Sigmoid colon (tissue), 7 donors: ENCODE data around the gene LATS2. TPM values are rescaled to one million over a fixed set of nuclear protein-coding genes. Genes with fewer than 3 reads are reported as not detected.

Source experiments
- DNase-seq: peaks from one replicate; pipeline ENCODE4 v3.0.0-alpha.2; 2019
- H3K27ac ChIP-seq, 4 donors: fragments of 200-600 bp; sonication (generic); one replicate each; pipeline ENCODE4 v1.5.1; 2016 to 2019; ENCODE audit warnings: mild to moderate bottlenecking in 1 of 4
- H3K27me3 ChIP-seq, 3 donors: fragments of 200-600 bp; sonication (generic); one replicate each; pipeline ENCODE4 v1.5.1; 2019; ENCODE audit warnings: mild to moderate bottlenecking in 1 of 3
- H3K36me3 ChIP-seq, 4 donors: fragments of 200-600 bp; sonication (generic); one replicate each; pipeline ENCODE4 v1.5.1; 2016 to 2019
- H3K4me1 ChIP-seq, 4 donors: fragments of 200-600 bp; sonication (generic); one replicate each; pipeline ENCODE4 v1.5.1; 2017 to 2019
- H3K4me3 ChIP-seq, 4 donors: fragments of 200-600 bp; sonication (generic); one replicate each; pipeline ENCODE4 v1.5.1; 2017 to 2019; ENCODE audit warnings: mild to moderate bottlenecking in 2 of 4, moderate library complexity in 1 of 4
- H3K9me3 ChIP-seq, 4 donors: fragments of 200-600 bp in 3 of 4; sonication (generic) in 3 of 4; one replicate each; pipeline versions ENCODE4 v1.5.1 to v1.6.1; 2013 to 2019
- EP300 ChIP-seq, 4 donors: sonication (generic); formaldehyde crosslinking; IDR thresholded peaks; one replicate each; pipeline ENCODE4 v1.6.1; 2017; ENCODE audit warnings: antibody characterized with exemption in 4 of 4
- POLR2A ChIP-seq, 2 donors: fragments of 450-650 bp; IDR thresholded peaks; one replicate each; pipeline ENCODE4 v1.6.1; 2016; ENCODE audit warnings: antibody characterized with exemption in 2 of 2, mild to moderate bottlenecking in 2 of 2, moderate library complexity in 2 of 2
- POLR2AphosphoS5 ChIP-seq, 4 donors: sonication (generic); formaldehyde crosslinking; IDR thresholded peaks; one replicate each; pipeline ENCODE4 v1.6.1; 2017; ENCODE audit warnings: antibody characterized with exemption in 4 of 4
- WGBS, 2 donors: extraction: QIAGEN DNeasy Blood & Tissue Kit; methylation state at CpG; one replicate each; pipeline ENCODE4 v1.1.7; 2013; 5-methylcytosine and 5-hydroxymethylcytosine counted together
- intact Hi-C: fragments of 100-400 bp; cut with DNase I; formaldehyde crosslinking; loops from one replicate; pipeline ENCODE4 v1.15.1; 2023
- polyA plus RNA-seq, 3 donors: library from polyadenylated mRNA; stranded (reverse); fragments of 200-250 nt; gene quantifications; one replicate each; pipeline ENCODE4 v1.2.3, GENCODE V29; 2013
- small RNA-seq, 3 donors: library from RNA; depleted of rRNA; stranded (forward); fragments of <200 nt; gene quantifications; one replicate each; pipeline ENCODE3, GENCODE V24; 2016
- total RNA-seq, 4 donors: library from RNA; depleted of rRNA; stranded (reverse); fragments of >200 nt; gene quantifications; one replicate each; pipeline ENCODE4 v1.1.0, GENCODE V29; 2016
- TF ChIP-seq, protein P1 (sequence below), 4 experiments: fragments of 450-650 bp in 3 of 4; fragments of 200-600 bp in 1 of 4; IDR thresholded peaks; one replicate each; pipeline ENCODE4 v1.5.1; 2016 to 2019; ENCODE audit warnings: antibody characterized with exemption in 4 of 4, mild to moderate bottlenecking in 3 of 4, moderate library complexity in 2 of 4
- donor health status: healthy with polysubstance abuse.
- donor health status: Bipolar disorder and iron deficiency.
- donor health status: healthy.

LATS2 gene
- total and polyA plus RNA-seq, 7 donors = 3.7 to 45.5 (median 21.8) TPM

GRCh38 chr13:20924758-20925394 is 136.5 kb downstream of the LATS2 start:
- intact Hi-C loops = loop anchor here (2.0 to 5.0 kb wide), 3 partner anchors 212 to 743 kb away; no protein-coding TSS in a partner anchor
- Histone ChIP-seq H3K27ac (no peak overlapping the region), H3K4me3 (no peak overlapping the region), H3K27me3 (no peaks in the 10 kb centered on the region), H3K4me1 (no peaks in the 10 kb centered on the region), H3K9me3 (no peaks in the 10 kb centered on the region), H3K36me3 (no peaks in the 10 kb centered on the region)
- 34 to 36% methylated on average over 3 of the region's 3 CpGs for WGBS, 2 donors
- TF ChIP-seq, protein P1, sequence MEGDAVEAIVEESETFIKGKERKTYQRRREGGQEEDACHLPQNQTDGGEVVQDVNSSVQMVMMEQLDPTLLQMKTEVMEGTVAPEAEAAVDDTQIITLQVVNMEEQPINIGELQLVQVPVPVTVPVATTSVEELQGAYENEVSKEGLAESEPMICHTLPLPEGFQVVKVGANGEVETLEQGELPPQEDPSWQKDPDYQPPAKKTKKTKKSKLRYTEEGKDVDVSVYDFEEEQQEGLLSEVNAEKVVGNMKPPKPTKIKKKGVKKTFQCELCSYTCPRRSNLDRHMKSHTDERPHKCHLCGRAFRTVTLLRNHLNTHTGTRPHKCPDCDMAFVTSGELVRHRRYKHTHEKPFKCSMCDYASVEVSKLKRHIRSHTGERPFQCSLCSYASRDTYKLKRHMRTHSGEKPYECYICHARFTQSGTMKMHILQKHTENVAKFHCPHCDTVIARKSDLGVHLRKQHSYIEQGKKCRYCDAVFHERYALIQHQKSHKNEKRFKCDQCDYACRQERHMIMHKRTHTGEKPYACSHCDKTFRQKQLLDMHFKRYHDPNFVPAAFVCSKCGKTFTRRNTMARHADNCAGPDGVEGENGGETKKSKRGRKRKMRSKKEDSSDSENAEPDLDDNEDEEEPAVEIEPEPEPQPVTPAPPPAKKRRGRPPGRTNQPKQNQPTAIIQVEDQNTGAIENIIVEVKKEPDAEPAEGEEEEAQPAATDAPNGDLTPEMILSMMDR (IDR thresholded peaks at IDR 0.05) = peak; percentile 44 to 64 (median 51)
- TF ChIP-seq EP300 (IDR thresholded peaks at IDR 0.05) (no peak), POLR2A (IDR thresholded peaks at IDR 0.05) (no peak), POLR2AphosphoS5 (IDR thresholded peaks at IDR 0.05) (no peak)
- DNase-seq = peak; percentile 86

DNA sequence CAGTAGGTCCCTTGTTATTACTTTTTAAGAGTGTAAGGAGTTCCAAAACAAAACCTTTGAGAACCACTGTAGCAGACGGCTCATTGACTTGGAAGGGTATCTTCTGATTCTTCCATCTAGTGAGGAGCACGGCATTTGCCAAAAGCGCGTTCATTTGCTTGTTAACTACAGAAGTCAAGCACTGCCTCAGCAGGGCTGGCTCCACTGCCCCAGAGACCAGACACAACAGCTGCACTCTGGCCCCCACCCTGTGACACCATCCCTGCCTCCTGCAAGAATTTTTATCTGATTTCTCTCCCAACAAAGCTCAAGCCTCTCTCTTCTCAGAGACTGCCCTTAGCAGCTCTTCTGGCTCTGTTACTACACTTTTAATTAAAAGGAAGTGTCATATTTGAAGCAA is 138.1 kb downstream of the LATS2 start:
- DNase-seq = no peak
- intact Hi-C loops = no loop called here
- no peaks in the 10 kb centered on the region for H3K27me3 ChIP-seq

More for the DNA sequence above, 138.1 kb downstream of the LATS2 start:
- Histone ChIP-seq H3K36me3 (no peaks in the 10 kb centered on the region), H3K4me3 (no peak overlapping the region), H3K27ac (no peak overlapping the region), H3K9me3 (no peaks in the 10 kb centered on the region), H3K4me1 (no peaks in the 10 kb centered on the region)
- no peak for TF ChIP-seq POLR2A (IDR thresholded peaks at IDR 0.05)
- no peak for TF ChIP-seq EP300 (IDR thresholded peaks at IDR 0.05)
- TF ChIP-seq, protein P1 (IDR thresholded peaks at IDR 0.05) = no peak
- TF ChIP-seq POLR2AphosphoS5 (IDR thresholded peaks at IDR 0.05) = no peak
- WGBS, 2 donors = 86 to 87% methylated on average over 4 of the region's 4 CpGs

Small RNA genes lying within 50 kb of the gene (small RNA-seq; reads per million reads assigned to genes)
- gene PPIAP27 = 0 reads per million in 3 donors
- 0 reads per million in 3 donors for gene RNU4-9P

Other genes with a start within 250 kb of the LATS2 start
- 10 to 100 TPM; 15.6 to 26.8 (median 17.6) TPM for gene XPO4, start 158.8 kb downstream of the LATS2 start, total RNA-seq
- gene XPO4, start 158.8 kb downstream of the LATS2 start, polyA plus RNA-seq = 1 to 10 TPM; 1.8 to 5.8 (median 2.3) TPM
- gene SAP18, start 78.5 kb upstream of the LATS2 start, total RNA-seq = 100 to 1,000 TPM in 1 of 4 donors, 10 to 100 TPM in 3; 60.9 to 114 (median 75.7) TPM
- 100 to 1,000 TPM in 2 of 3 donors, 10 to 100 TPM in 1; 61.7 to 108 (median 108) TPM for gene SAP18, start 78.5 kb upstream of the LATS2 start, polyA plus RNA-seq
- under 1 TPM in 3 of 4 donors, not detected in 1; 0.33 to 0.95 (median 0.55) TPM for gene SKA3, start 115.0 kb upstream of the LATS2 start, total RNA-seq
- 1 to 10 TPM in 2 of 3 donors, under 1 TPM in 1; 0.60 to 6.7 (median 2.5) TPM for gene SKA3, start 115.0 kb upstream of the LATS2 start, polyA plus RNA-seq
- gene MRPL57, start 115.1 kb upstream of the LATS2 start, total RNA-seq = 10 to 100 TPM; 25.8 to 51.0 (median 40.2) TPM
- gene MRPL57, start 115.1 kb upstream of the LATS2 start, polyA plus RNA-seq = 10 to 100 TPM; 21.0 to 24.5 (median 23.8) TPM